ENCODE measurements around the gene TTC7B.

The TTC7B gene

DNA sequence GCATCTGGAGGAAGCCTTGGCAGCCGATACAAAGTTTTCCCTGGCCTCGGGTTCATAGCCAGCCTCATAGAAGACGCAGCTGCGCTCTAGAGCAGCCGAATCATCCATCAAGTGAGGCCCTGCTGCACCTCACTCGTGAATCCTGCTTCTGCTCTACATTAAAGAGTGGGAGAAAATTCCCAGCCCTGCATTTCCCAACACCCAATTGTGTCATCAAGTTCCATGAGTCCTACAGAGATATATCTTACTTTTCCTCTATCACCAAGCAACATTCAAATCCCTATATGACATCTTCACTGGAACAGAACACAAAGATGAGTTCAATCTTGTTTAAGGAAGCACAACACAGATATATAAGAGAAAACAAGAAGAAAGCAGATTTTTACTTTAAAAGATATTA, 139.3 kb downstream of the TTC7B start:
- H3K4me3 ChIP-seq (ENCODE audit: low read depth, low read length) = no peak overlapping the region
- TF ChIP-seq, protein P1, sequence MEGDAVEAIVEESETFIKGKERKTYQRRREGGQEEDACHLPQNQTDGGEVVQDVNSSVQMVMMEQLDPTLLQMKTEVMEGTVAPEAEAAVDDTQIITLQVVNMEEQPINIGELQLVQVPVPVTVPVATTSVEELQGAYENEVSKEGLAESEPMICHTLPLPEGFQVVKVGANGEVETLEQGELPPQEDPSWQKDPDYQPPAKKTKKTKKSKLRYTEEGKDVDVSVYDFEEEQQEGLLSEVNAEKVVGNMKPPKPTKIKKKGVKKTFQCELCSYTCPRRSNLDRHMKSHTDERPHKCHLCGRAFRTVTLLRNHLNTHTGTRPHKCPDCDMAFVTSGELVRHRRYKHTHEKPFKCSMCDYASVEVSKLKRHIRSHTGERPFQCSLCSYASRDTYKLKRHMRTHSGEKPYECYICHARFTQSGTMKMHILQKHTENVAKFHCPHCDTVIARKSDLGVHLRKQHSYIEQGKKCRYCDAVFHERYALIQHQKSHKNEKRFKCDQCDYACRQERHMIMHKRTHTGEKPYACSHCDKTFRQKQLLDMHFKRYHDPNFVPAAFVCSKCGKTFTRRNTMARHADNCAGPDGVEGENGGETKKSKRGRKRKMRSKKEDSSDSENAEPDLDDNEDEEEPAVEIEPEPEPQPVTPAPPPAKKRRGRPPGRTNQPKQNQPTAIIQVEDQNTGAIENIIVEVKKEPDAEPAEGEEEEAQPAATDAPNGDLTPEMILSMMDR (IDR thresholded peaks at IDR 0.05; ENCODE audit: borderline replicate concordance, insufficient read depth, low read depth, low read length) = no peak

DNA sequence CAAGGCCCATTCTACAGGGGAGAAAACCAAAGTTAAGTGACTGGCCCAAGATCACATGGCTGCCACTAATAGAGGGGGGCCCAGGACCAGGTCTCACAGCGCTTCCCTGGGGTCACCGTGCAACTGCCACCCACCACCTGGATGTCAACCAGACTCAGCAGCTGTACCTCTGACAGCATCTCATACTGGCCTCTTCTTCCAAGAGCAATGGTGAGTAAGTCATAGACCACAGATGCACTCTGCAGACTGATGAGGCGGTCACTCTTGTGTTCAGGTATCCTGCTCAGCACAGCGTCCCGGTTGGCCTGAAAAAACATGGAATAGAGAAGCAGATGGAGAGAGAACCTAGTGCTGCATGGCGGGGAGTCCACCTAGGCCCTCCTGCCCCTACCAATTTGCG, 139.9 kb downstream of the TTC7B start:
- TF ChIP-seq, protein P1 (IDR thresholded peaks at IDR 0.05; ENCODE audit: borderline replicate concordance, insufficient read depth, low read depth, low read length) = no peak
- no peak overlapping the region for H3K4me3 ChIP-seq (ENCODE audit: low read depth, low read length)

DNA sequence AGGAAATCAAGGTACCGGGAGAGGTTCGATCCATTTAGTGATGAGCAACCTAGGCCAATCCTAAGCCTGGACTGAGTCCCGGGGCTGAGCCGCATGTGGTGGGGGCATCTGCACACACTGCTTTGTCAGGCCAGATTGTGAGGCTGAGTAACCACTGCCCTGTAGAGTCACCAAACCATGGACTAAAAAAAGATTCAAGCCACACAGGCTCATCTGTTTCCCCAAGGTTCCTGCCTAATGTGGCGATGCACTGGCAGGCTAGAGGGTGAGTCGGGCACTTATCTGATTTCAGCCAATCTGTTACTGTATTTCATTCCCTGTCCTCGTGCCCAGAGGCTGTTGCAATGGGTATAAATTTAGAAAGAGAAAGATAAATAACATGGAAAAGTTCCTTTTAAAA, 140.8 kb downstream of the TTC7B start:
- H3K4me3 ChIP-seq (ENCODE audit: low read depth, low read length) = no peak overlapping the region
- TF ChIP-seq, protein P1 (IDR thresholded peaks at IDR 0.05; ENCODE audit: borderline replicate concordance, insufficient read depth, low read depth, low read length) = no peak

DNA sequence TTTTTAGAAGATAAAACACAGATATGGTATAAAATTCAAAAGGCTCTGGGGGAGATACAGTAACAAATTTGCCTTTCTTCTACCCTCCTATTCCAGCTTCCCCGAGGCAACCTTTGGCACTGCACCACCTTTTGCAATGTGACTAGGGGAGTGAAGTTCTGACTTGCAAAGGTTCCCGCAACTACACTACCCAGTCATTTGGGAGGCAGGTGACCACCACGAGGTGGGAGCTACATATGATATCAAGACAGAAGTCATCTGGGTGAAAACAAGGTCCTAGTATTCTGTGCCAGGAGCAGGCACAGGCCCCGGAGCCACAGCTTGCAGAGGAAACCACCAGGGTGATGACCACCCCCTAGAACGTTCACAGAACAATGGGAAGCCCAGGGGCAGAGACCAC, 141.5 kb downstream of the TTC7B start:
- TF ChIP-seq, protein P1 (IDR thresholded peaks at IDR 0.05; ENCODE audit: borderline replicate concordance, insufficient read depth, low read depth, low read length) = no peak
- H3K4me3 ChIP-seq (ENCODE audit: low read depth, low read length) = no peak overlapping the region

DNA sequence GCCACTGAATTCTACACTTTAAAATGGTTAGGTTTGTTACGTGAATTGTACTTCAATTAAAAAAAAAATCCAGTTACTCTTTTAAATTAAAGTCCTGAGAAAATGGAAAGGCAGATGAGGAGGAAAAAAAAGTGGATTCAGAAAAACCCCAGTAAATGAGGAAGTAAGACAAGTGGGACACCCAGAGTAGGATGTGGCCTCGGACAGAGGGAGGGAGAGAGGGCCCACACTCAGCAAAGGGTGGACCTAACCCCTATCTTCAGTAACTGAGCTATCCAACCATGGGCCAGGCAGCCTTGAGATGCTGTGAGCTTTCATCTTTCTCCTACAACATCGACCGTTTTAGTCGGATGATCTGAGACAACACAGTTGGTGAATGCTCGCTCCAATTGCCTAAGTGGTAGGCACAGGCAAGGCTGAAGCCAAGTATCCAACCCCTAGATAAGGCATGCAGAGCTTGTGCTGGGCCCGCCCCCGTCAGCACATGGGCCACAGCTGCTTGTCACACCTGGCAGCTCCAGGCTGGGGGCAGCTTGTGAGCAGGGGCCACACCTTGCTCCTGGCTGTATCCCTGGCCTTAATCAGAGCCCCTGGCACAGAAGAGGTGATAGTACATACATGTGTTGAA, 142.1 kb downstream of the TTC7B start:
- H3K4me3 ChIP-seq (ENCODE audit: low read depth, low read length) = no peak overlapping the region
- TF ChIP-seq, protein P1 (IDR thresholded peaks at IDR 0.05; ENCODE audit: borderline replicate concordance, insufficient read depth, low read depth, low read length) = no peak

DNA sequence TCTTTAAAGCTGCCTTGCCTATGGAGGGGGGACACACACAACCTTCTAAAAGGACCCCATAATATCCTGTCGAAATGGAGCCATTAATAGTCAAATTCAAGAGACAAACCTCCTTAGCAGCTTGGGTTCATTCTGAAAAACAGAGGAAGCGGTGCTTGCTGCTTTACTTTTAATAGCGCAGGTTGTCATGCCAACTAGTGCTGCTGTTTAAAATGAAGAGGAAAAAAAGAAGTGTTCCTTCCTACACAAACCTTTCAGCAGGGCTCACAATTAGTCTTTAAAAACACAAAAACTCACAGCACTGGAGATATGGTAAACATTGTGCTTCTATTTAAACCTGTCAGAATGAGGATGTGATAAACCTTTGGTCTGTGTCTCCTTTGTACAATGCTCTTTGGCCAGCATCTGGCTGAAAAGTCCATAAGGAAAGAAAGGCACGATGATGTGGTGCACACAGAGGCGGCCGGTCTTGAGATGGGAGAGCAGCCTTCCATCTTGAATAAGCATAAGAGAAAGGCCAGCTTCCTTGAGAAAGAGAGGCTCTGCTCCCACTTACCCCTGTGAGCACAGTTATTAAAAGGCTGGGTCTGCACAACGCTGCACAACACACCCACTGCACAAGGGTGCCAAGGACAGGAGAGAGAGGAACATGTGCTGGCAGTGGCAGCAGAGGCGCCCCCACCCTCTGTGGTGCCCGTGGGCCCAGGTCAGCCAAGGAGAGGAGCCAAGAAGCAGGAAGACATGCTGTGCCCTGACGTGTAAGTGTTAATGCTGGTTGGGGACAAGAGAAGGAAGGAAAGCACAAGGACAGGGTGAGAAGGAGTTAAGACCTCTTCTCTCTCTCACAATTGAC, 144.6 kb downstream of the TTC7B start:
- H3K4me3 ChIP-seq (ENCODE audit: low read depth, low read length) = no peak overlapping the region
- TF ChIP-seq, protein P1 (IDR thresholded peaks at IDR 0.05; ENCODE audit: borderline replicate concordance, insufficient read depth, low read depth, low read length) = no peak

DNA sequence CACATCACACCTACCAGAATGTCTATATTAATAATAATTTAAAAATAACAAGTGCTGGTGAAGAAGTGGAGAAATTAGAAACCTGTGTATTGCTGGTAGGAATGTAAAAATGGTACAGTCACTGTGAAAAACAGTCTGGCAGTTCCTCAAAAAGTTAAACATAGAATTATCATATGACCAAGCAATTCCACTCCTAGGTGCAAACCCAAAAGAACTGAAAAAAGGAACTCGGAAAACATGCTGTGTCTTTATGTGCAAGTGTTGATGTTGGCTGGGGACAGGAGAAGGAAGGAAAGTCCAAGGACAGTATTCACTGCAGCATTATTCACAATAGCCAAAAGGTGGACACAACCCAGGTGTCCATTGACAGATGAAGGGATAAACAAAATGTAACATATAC, 146.5 kb downstream of the TTC7B start:
- no peak overlapping the region for H3K4me3 ChIP-seq (ENCODE audit: low read depth, low read length)
- TF ChIP-seq, protein P1 (IDR thresholded peaks at IDR 0.05; ENCODE audit: borderline replicate concordance, insufficient read depth, low read depth, low read length) = no peak
